Cardiac muscle cell (in vitro differentiated cells and primary cell): ENCODE results near the gene AEN. TPM values are rescaled to one million over a fixed set of nuclear protein-coding genes. Genes with fewer than 3 reads are reported as not detected.

Experiments
- DNase-seq, 2 donors: peaks; one replicate each; pipeline versions ENCODE4 v3.0.0 to v3.0.0-alpha.2; 2010 to 2017; ENCODE audit warnings: low read depth in 1 of 2, low spot score in 1 of 2
- H3K27ac ChIP-seq: fragments of 200-600 bp; sonication (generic); 2 replicates; pipeline ENCODE4 v1.5.1; 2016
- H3K27me3 ChIP-seq: fragments of 200-600 bp; sonication (generic); 2 replicates; pipeline ENCODE4 v1.6.0; 2016; ENCODE audit warnings: control low read depth
- H3K36me3 ChIP-seq: fragments of 200-600 bp; sonication (generic); 2 replicates; pipeline ENCODE4 v1.5.1; 2016; ENCODE audit warnings: control low read depth
- H3K4me1 ChIP-seq: fragments of 200-600 bp; sonication (generic); 2 replicates; pipeline ENCODE4 v1.8.1; 2017; ENCODE audit warnings: low read depth, mild to moderate bottlenecking, mixed run types
- H3K4me3 ChIP-seq: fragments of 200-600 bp; sonication (generic); 2 replicates; pipeline ENCODE4 v1.5.1; 2016; ENCODE audit warnings: mild to moderate bottlenecking
- H3K9me3 ChIP-seq: fragments of 200-600 bp; sonication (generic); 2 replicates; pipeline ENCODE4 v1.5.1; 2017; ENCODE audit warnings: low read depth, mild to moderate bottlenecking, control low read depth
- CTCF ChIP-seq: IDR thresholded peaks from 2 replicates; pipeline ENCODE4 v1.5.1; 2012; ENCODE audit warnings: low read depth, mild to moderate bottlenecking, low read length
- polyA plus RNA-seq: library from polyadenylated mRNA; unstranded; fragments of >200 nt; fragmentation: Nextera tagmentation; extraction: Ambion mirVana; gene quantifications from 2 replicates; pipeline ENCODE4 v1.2.1, GENCODE V29; 2016
- total RNA-seq: library from RNA; depleted of rRNA; stranded (reverse); fragments of >200 nt; gene quantifications from 2 replicates; pipeline ENCODE4 v1.2.3, GENCODE V29; 2016

AEN gene
- total and polyA plus RNA-seq, 2 experiments from 2014 or later: 20.9 to 53.6 TPM

DNA sequence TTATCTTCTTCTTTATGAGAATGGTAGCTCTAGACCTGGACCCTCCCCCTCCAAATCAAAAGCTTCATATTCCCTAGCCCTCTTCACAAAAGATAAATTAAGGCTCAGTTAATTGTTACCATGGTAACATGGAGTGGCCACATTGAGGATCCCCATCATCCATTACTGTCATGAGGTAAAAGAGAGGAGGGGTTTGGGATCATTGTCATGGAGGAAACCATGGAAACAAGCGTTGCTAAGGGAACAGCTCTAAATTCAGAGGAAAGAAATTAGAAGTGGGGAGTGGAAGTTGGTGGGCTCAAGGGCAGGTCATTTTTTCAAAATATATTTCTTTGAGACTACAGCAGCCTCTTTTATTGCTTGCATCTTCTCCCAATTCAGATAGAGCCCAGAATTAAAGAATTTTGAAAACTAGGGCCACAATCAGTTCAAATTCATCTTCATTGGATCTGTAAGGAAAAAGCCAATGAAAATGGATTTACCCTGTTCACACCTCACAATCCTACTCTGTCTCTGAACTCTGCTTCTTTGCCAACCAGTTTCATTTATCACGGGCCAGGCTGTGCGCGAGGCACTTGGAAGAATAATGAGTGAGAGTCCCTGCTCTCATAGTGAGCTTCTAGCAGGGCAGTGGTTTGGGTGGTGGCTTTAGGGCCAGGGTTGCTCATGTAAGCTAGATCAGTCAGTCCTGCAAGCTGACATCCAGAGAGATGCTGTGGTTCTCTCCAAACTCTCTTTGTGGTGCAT lies 11.6 kb upstream of the AEN start:
- no peak overlapping the region for H3K4me3 ChIP-seq
- no peaks in the 10 kb centered on the region for H3K9me3 ChIP-seq
- H3K27ac ChIP-seq: no peak overlapping the region
- no peak for DNase-seq
- no peak for TF ChIP-seq CTCF
- no peaks in the 10 kb centered on the region for H3K36me3 ChIP-seq
- H3K4me1 ChIP-seq: peaks cover 6% of the 10 kb centered on the region
- peaks cover 56% of the 10 kb centered on the region for H3K27me3 ChIP-seq

DNA sequence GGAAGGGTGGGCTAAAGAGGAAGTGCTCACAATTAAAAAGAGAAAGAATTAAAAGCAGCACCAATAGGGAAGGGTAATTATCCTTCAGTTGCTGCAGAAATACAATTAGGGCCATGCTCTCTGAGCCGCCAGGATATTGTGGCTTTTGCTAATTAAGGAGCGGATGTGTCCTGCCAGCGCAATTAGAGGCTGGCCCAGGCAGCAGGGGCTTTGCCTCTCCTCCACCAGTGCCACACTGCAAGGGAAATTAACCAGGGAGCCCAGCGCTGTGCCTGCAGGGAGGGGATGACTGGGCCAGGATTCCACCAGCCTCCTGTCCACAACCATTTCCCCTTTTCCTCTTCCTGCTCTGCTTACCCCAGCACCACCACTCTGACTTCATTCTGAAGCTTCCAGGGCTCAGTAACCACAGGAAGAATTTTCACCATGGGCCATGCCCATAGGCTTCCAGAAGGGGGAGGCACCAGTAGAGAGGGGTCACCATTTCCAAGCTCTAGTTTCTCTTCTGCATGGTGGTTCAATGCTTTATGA lies 10.4 kb upstream of the AEN start:
- Histone ChIP-seq H3K4me3 (no peak overlapping the region), H3K27ac (no peak overlapping the region), H3K36me3 (no peaks in the 10 kb centered on the region), H3K9me3 (no peaks in the 10 kb centered on the region), H3K27me3 (peaks cover 44% of the 10 kb centered on the region), H3K4me1 (no peaks in the 10 kb centered on the region)
- no peak for DNase-seq
- TF ChIP-seq CTCF: peak; percentile 16

GRCh38 chr15:88612186-88612796 lies 8.8 kb upstream of the AEN start:
- Histone ChIP-seq H3K9me3 (no peaks in the 10 kb centered on the region), H3K36me3 (no peaks in the 10 kb centered on the region), H3K27ac (no peak overlapping the region), H3K27me3 (peaks cover 29% of the 10 kb centered on the region), H3K4me3 (no peak overlapping the region), H3K4me1 (no peaks in the 10 kb centered on the region)
- DNase-seq: no peak
- TF ChIP-seq CTCF: no peak

- H3K27me3 ChIP-seq: peaks cover 19% of the 10 kb centered on the region
- no peaks in the 10 kb centered on the region for H3K36me3 ChIP-seq
- TF ChIP-seq CTCF: no peak
- no peaks in the 10 kb centered on the region for H3K4me1 ChIP-seq
- no peak overlapping the region for H3K27ac ChIP-seq
- H3K9me3 ChIP-seq: no peaks in the 10 kb centered on the region
- peak; percentile 19 to 45 for DNase-seq
- H3K4me3 ChIP-seq: no peak overlapping the region
Measured at GRCh38 chr15:88613074-88613944, 7.8 kb upstream of the AEN start.

DNA sequence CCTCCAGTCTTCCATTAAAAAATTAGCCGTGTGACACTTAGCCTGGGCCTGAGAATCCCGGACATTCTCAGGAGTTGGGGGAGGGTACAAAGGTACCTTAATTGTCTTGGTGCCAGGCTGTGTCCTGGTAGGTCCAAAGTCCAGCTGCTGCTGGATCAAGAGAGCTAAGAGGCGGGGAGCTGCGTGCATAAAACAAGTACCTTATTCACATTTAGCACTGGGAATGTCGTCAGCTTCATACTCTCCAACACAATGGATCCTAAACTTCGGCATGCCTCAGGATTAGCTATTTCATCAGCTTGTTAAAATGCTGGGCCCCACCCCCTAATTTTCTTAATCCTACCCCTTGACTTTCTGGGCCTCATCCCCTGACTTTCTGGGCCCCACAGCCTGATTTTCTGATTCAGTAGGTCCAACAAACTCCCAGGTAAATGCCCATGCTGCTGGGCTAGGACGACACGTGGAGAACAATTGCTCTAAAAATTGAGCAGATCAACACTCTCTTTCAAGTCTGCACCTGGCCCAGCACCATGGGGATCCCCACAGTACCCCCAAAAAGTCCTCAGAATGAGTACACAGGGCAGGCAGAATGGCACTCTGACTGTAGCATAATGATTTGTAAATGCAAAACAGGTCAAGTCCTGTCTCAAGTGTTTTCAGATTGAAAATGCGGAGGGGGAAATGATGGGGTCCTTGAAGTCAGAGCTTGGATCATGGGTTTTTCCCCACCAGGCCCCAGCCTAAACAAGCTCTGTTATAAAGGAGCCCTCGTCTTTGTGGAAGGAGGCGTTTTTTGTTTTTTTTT lies 5.6 kb upstream of the AEN start:
- Histone ChIP-seq H3K4me3 (no peak overlapping the region), H3K27me3 (peaks cover 5% of the 10 kb centered on the region), H3K9me3 (no peaks in the 10 kb centered on the region), H3K4me1 (no peaks in the 10 kb centered on the region), H3K36me3 (no peaks in the 10 kb centered on the region), H3K27ac (no peak overlapping the region)
- TF ChIP-seq CTCF: no peak
- no peak for DNase-seq
